Thymus (tissue), 11 donors: ENCODE results near the gene ARHGAP21. TPM values are rescaled to one million over a fixed set of nuclear protein-coding genes. Genes with fewer than 3 reads are reported as not detected.

Source experiments
- DNase-seq, 9 donors: peaks; one replicate each; pipeline ENCODE4 v3.0.0-alpha.2; 2013; ENCODE audit warnings: low spot score in 9 of 9, low read depth in 6 of 9, missing footprints in 1 of 9
- H3K27ac ChIP-seq, 2 donors: one replicate each; pipeline ENCODE4 v1.5.1; 2013; ENCODE audit warnings: control low read depth in 1 of 2, low read depth in 1 of 2, low read length in 1 of 2, mild to moderate bottlenecking in 1 of 2, moderate library complexity in 1 of 2
- H3K27me3 ChIP-seq, 2 donors: one replicate each; pipeline ENCODE4 v1.5.1; 2013; ENCODE audit warnings: low read length in 1 of 2; ENCODE audit not compliant: control insufficient read depth in 2 of 2, insufficient read depth in 1 of 2
- H3K36me3 ChIP-seq, 2 donors: one replicate each; pipeline ENCODE4 v1.5.1; 2013; ENCODE audit warnings: low read length in 1 of 2, mild to moderate bottlenecking in 1 of 2, moderate library complexity in 1 of 2; ENCODE audit not compliant: control insufficient read depth in 2 of 2, insufficient read depth in 2 of 2
- H3K4me1 ChIP-seq, 2 donors: one replicate each; pipeline ENCODE4 v1.5.1; 2013; ENCODE audit warnings: low read length in 2 of 2; ENCODE audit not compliant: control insufficient read depth in 2 of 2, insufficient read depth in 2 of 2
- H3K4me3 ChIP-seq, 2 donors: one replicate each; pipeline ENCODE4 v1.5.1; 2013; ENCODE audit warnings: low read length in 2 of 2, control low read depth in 1 of 2, mild to moderate bottlenecking in 1 of 2
- H3K9me3 ChIP-seq, 2 donors: one replicate each; pipeline ENCODE4 v1.5.1; 2013; ENCODE audit warnings: low read length in 1 of 2, mild to moderate bottlenecking in 1 of 2; ENCODE audit not compliant: control insufficient read depth in 2 of 2, insufficient read depth in 1 of 2
- WGBS: extraction: QIAGEN DNeasy Blood & Tissue Kit; methylation state at CpG from one replicate; pipeline ENCODE4 v1.1.7; 2013; 5-methylcytosine and 5-hydroxymethylcytosine counted together
- polyA plus RNA-seq: library from polyadenylated mRNA; stranded (reverse); fragments of 200-250 nt; gene quantifications from one replicate; pipeline ENCODE4 v1.2.3, GENCODE V29; 2013
- total RNA-seq: library from RNA; stranded (reverse); fragments of 120-200 nt; gene quantifications from one replicate; pipeline ENCODE4 v1.2.4, GENCODE V29; 2013
- donor health status: healthy.

The ARHGAP21 gene
- total and polyA plus RNA-seq, 2 donors, result 20.4 to 23.7 TPM

- 96% methylated on average over 6 of the region's 6 CpGs for WGBS
Measured at GRCh38 chr10:24700948-24701347, 22.7 kb downstream of the ARHGAP21 start.

GRCh38 chr10:24698270-24698669, 25.4 kb downstream of the ARHGAP21 start:
- H3K27ac ChIP-seq, result no peak overlapping the region
- WGBS, result 97% methylated on average over 3 of the region's 3 CpGs
- H3K36me3 ChIP-seq, result no peaks in the 10 kb centered on the region
- H3K27me3 ChIP-seq, result no peaks in the 10 kb centered on the region
- no peaks in the 10 kb centered on the region for H3K9me3 ChIP-seq
- no peak for DNase-seq
- no peaks in the 10 kb centered on the region for H3K4me1 ChIP-seq
- H3K4me3 ChIP-seq, result no peak overlapping the region

More at GRCh38 chr10:24700948-24701347, 22.7 kb downstream of the ARHGAP21 start:
- Histone ChIP-seq H3K27me3 (no peaks in the 10 kb centered on the region), H3K9me3 (no peaks in the 10 kb centered on the region), H3K4me3 (no peak overlapping the region), H3K27ac (no peak overlapping the region), H3K36me3 (no peaks in the 10 kb centered on the region), H3K4me1 (no peaks in the 10 kb centered on the region)
- DNase-seq, result no peak

DNA sequence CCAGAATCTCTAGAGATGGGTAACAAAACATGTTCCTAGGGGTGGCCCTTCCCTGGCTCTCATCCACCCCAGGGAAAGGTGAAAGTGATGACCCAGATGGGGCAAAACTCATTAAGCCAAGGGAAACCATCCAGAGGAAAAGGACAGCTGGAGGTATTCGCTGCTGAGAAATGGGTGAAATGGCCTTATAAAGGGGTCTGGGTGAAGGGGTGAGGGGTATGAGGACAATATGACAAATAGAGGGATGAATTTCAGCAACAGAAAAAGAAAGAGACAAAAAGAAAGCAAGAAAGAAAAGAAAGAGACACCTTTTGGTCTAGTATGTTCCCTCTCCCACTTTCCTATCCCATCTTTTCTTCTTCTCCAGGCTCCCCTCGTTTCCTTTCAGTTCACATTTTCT, 26.6 kb downstream of the ARHGAP21 start:
- Histone ChIP-seq H3K27me3 (no peaks in the 10 kb centered on the region), H3K36me3 (no peaks in the 10 kb centered on the region), H3K4me1 (no peaks in the 10 kb centered on the region), H3K4me3 (no peak overlapping the region), H3K27ac (no peak overlapping the region), H3K9me3 (no peaks in the 10 kb centered on the region)
- DNase-seq, result no peak
- WGBS, result 97% methylated on average over 2 of the region's 2 CpGs

GRCh38 chr10:24695452-24695851, 28.2 kb downstream of the ARHGAP21 start:
- Histone ChIP-seq H3K36me3 (no peaks in the 10 kb centered on the region), H3K4me3 (no peak overlapping the region), H3K27me3 (no peaks in the 10 kb centered on the region), H3K4me1 (no peaks in the 10 kb centered on the region), H3K9me3 (no peaks in the 10 kb centered on the region), H3K27ac (no peak overlapping the region)
- 93% methylated on average over 3 of the region's 3 CpGs for WGBS
- DNase-seq, result no peak

- no peak overlapping the region for H3K4me3 ChIP-seq
- no peak overlapping the region for H3K27ac ChIP-seq
- no peaks in the 10 kb centered on the region for H3K4me1 ChIP-seq
- WGBS, result over 99% methylated on average over 5 of the region's 5 CpGs
- no peaks in the 10 kb centered on the region for H3K9me3 ChIP-seq
- DNase-seq, result no peak
- no peaks in the 10 kb centered on the region for H3K27me3 ChIP-seq
- H3K36me3 ChIP-seq, result no peaks in the 10 kb centered on the region
Measured at GRCh38 chr10:24694086-24694485, 29.6 kb downstream of the ARHGAP21 start.

DNA sequence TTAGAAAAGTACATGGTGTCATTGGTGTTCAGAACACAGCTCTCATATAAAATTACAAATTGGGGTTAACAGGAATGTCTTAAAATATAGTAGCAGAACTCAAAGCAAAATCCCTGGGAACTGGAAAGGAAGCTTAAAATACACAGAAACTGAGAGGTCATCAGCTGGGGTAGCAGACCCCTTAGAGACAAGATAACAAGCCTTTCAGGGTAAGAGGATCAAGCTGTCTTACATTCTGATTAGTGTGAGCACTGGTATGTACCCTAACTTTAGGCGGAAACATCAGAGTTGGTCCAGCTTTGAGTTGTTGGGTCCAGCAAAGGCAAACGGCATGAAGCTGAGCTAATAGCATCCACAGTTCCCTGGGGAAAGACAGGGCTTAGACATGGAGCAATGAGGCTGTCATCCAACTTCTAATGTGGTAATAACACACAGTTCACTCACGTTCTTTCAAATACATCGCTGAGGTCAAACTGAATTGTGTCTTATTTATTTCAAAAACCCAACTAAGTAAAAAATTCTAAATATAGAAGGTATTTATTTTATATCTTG, 32.6 kb downstream of the ARHGAP21 start:
- Histone ChIP-seq H3K4me3 (no peak overlapping the region), H3K36me3 (no peaks in the 10 kb centered on the region), H3K9me3 (no peaks in the 10 kb centered on the region), H3K27ac (peak overlapping the region in 1 of 2 donors; percentile 42), H3K4me1 (no peaks in the 10 kb centered on the region), H3K27me3 (no peaks in the 10 kb centered on the region)
- no peak for DNase-seq
- WGBS, result 96% methylated on average over 4 of the region's 4 CpGs

DNA sequence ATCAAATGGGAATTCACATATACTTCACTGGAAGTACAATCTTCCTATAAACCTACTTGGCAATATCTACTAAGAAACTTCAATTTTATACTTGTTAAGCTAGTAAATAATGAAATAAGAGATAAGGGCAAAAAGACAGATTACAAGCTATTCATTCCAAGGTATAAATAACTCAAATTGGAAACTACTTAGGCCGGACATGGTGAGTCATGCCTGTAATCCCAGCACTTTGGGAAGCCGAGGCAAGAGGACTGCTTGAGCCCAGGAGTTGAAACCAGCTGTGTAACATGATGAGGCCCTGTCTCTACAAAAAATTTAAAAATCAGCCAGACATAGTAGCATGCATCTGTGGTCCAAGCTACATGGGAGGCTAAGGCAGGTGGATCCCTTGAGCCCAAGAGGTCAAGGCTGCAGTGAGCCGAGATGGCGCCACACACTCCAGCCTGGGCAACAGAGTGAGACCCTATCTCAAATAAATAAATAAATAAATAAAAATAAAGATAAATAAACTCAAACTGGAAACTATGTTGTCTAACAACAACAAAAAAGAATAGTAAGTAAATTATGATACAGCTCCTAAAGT, 37.6 kb downstream of the ARHGAP21 start:
- WGBS, result 95% methylated on average over 4 of the region's 4 CpGs
- Histone ChIP-seq H3K27ac (no peak overlapping the region), H3K4me1 (no peaks in the 10 kb centered on the region), H3K36me3 (no peaks in the 10 kb centered on the region), H3K9me3 (no peaks in the 10 kb centered on the region), H3K27me3 (no peaks in the 10 kb centered on the region), H3K4me3 (no peak overlapping the region)
- DNase-seq, result no peak

GRCh38 chr10:24683554-24683953, 40.1 kb downstream of the ARHGAP21 start:
- no peak overlapping the region for H3K27ac ChIP-seq
- H3K36me3 ChIP-seq, result no peaks in the 10 kb centered on the region
- H3K27me3 ChIP-seq, result no peaks in the 10 kb centered on the region
- DNase-seq, result no peak
- H3K4me3 ChIP-seq, result no peak overlapping the region
- H3K9me3 ChIP-seq, result no peaks in the 10 kb centered on the region
- no peaks in the 10 kb centered on the region for H3K4me1 ChIP-seq

- Histone ChIP-seq H3K9me3 (no peaks in the 10 kb centered on the region), H3K4me1 (no peaks in the 10 kb centered on the region), H3K36me3 (no peaks in the 10 kb centered on the region), H3K4me3 (no peak overlapping the region), H3K27me3 (no peaks in the 10 kb centered on the region), H3K27ac (no peak overlapping the region)
- 93% methylated on average over 6 of the region's 6 CpGs for WGBS
- DNase-seq, result no peak
Measured at GRCh38 chr10:24681572-24682088, 42.1 kb downstream of the ARHGAP21 start.
